Neutrophil (primary cell): ENCODE results near the gene PCGF5.
A peak's percentile ranks its signal among the peaks of the same experiment; 100 is the strongest.

ENCODE experiments used
- H3K27ac ChIP-seq: fragments of 200-600 bp; sonication (generic); 2 replicates; pipeline ENCODE4 v1.5.1; 2016; ENCODE audit warnings: mild to moderate bottlenecking, moderate library complexity
- H3K27me3 ChIP-seq: fragments of 200-600 bp; sonication (generic); 2 replicates; pipeline ENCODE4 v1.6.0; 2016; ENCODE audit warnings: mild to moderate bottlenecking
- H3K36me3 ChIP-seq: fragments of 200-600 bp; sonication (generic); 2 replicates; pipeline ENCODE4 v1.5.1; 2017
- H3K4me1 ChIP-seq, 2 experiments: fragments of 200-600 bp in 1 of 2; sonication (generic) in 1 of 2; 1 replicate in 1 of 2; 2 replicates in 1 of 2; pipeline versions ENCODE4 v1.5.1 to v1.6.1; 2013 to 2016; ENCODE audit warnings: low read depth in 1 of 2, low read length in 1 of 2, mild to moderate bottlenecking in 1 of 2, moderate library complexity in 1 of 2; ENCODE audit not compliant: control insufficient read depth in 1 of 2, insufficient read depth in 1 of 2
- H3K4me3 ChIP-seq, 2 experiments: fragments of 200-600 bp in 1 of 2; sonication (generic) in 1 of 2; 1 replicate in 1 of 2; 2 replicates in 1 of 2; pipeline ENCODE4 v1.5.1; 2013 to 2016; ENCODE audit warnings: low read depth in 1 of 2, low read length in 1 of 2, mild to moderate bottlenecking in 1 of 2, moderate library complexity in 1 of 2
- H3K9me3 ChIP-seq: fragments of 200-600 bp; sonication (generic); 2 replicates; pipeline ENCODE4 v1.5.1; 2016
- TF ChIP-seq, protein P1 (sequence below): fragments of 200-600 bp; sonication (generic); IDR thresholded peaks from 2 replicates; pipeline ENCODE4 v1.5.1; 2016; ENCODE audit warnings: antibody characterized with exemption

The PCGF5 gene

DNA sequence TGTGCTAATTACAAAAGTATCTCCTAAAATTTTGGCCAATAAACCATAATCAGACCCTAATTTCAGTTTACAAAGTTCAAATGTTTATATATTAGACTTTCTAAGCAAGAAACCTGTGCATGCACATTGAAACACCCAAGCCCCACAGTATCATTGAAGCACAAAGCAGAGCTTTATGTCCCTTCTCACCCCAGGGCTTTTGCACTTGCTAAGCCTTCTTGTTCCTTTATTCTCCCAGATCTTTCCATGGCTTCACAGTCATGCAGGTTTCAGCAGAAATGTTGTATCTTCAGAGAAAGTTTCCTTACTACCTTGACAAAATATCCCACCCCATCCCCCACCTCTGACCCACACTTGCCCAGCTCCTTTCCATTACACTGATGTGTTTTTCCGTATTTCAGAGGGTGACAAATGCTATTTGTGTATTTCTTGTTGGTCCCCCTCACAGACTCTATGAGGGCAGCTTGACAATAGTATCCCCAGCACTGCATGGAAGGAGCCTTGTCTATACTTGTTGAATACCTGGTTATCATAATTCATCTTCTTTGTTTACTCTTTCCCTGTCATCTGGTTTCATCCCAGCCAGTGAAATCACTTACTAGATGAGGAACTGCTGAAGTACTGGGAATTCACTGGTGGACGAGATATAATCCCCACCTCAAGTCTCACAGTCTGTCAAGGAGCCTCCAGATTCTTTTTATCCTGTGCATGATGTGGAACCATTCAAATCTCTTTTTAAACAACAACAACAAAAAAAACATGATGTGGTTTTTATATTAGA lies 24.0 kb upstream of the PCGF5 start:
- Histone ChIP-seq H3K27me3 (no peaks in the 10 kb centered on the region), H3K36me3 (no peaks in the 10 kb centered on the region), H3K9me3 (no peaks in the 10 kb centered on the region), H3K4me1 (peaks cover 12 to 19% of the 10 kb centered on the region in 2 experiments), H3K27ac (no peak overlapping the region), H3K4me3 (no peak overlapping the region)
- TF ChIP-seq, protein P1, sequence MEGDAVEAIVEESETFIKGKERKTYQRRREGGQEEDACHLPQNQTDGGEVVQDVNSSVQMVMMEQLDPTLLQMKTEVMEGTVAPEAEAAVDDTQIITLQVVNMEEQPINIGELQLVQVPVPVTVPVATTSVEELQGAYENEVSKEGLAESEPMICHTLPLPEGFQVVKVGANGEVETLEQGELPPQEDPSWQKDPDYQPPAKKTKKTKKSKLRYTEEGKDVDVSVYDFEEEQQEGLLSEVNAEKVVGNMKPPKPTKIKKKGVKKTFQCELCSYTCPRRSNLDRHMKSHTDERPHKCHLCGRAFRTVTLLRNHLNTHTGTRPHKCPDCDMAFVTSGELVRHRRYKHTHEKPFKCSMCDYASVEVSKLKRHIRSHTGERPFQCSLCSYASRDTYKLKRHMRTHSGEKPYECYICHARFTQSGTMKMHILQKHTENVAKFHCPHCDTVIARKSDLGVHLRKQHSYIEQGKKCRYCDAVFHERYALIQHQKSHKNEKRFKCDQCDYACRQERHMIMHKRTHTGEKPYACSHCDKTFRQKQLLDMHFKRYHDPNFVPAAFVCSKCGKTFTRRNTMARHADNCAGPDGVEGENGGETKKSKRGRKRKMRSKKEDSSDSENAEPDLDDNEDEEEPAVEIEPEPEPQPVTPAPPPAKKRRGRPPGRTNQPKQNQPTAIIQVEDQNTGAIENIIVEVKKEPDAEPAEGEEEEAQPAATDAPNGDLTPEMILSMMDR: no peak

DNA sequence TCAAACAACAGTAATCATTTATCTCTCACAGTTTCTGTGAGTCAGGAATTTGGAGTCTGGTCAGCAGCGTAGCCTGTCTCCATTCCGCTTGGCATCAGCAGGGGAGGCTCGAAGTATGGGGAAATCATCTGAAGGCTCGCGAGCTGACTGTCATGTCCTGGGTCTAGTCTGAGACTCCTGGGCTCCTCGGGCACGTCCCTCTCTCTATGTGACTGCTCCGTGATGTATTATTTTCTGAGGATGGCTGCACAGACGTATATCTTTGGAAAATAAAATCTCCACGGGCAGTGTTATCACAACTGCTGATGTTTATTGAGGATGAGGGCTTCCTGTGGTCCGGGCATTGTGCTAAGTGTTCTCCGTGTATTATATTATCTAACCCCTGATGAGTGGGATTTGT lies 23.3 kb upstream of the PCGF5 start:
- no peak overlapping the region for H3K27ac ChIP-seq
- no peaks in the 10 kb centered on the region for H3K9me3 ChIP-seq
- TF ChIP-seq, protein P1: no peak
- peaks cover 12 to 19% of the 10 kb centered on the region in 2 experiments for H3K4me1 ChIP-seq
- no peaks in the 10 kb centered on the region for H3K36me3 ChIP-seq
- no peak overlapping the region for H3K4me3 ChIP-seq
- H3K27me3 ChIP-seq: no peaks in the 10 kb centered on the region

DNA sequence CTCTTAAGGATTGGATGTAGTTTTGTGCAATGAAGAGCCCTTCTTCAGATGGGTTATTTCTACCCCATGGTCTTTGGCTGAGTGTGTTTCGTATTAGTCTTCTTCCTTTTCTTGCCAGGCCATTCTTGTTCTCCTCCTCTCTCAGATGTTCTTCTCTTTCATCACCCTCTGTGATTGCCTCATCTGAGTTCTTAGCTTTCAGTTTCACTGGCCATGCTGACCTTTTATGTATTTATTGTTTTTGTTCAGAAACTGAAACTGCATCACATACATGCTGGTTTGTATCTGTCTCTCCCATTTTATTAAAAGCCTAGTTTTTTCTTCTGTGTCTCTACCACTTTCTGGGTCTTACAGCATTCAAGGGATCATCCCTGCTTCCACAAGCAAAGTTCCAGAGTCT lies 21.7 kb upstream of the PCGF5 start:
- Histone ChIP-seq H3K27me3 (no peaks in the 10 kb centered on the region), H3K27ac (peak overlapping the region; percentile 86), H3K9me3 (no peaks in the 10 kb centered on the region), H3K36me3 (no peaks in the 10 kb centered on the region), H3K4me1 (peaks cover 12 to 19% of the 10 kb centered on the region in 2 experiments), H3K4me3 (peak overlapping the region in 1 of 2 experiments; percentile 33)
- TF ChIP-seq, protein P1: no peak

DNA sequence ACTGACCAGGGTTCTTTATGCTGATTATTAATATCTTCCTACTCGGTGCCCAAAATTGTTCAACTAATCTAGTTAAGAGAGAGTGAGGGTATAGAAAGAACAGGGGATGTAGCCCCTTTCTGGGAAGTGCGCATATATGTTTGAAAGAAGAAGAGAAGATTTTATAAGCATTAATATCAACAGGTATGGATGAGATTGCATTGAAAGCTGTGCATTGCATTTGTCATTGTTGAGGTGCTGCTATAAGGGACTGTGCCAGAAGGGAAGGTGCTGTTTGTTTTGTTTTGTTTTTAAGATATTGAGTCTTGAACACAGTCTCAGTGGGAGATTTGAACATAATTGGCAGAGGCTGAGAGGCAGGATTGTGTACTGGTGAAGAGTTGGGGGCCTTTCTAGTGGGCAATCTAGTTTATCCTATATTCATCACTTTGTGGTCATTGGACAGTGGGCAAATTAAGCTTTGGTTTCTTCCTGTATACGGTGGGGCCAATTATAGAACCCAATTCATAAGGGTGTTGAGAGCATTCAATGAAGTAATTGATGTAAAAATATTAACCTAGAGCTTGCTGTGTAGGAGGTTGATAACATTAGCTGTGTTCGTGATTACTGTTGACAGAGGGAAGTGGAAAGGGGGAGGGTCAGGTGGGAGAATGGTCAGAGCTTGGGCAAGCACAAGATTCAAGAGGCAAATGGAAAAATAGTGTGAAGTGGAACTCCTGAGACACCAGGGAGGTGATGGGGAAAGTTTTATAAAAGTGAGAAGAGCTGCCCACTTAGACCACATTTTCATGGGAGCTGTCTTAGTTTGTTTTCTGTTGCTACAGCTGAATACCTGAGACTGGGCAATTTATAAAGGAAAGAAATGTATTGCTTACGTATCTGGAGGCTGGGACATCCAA lies 19.9 kb upstream of the PCGF5 start:
- TF ChIP-seq, protein P1: no peak
- no peak overlapping the region for H3K4me3 ChIP-seq
- no peaks in the 10 kb centered on the region for H3K36me3 ChIP-seq
- H3K27me3 ChIP-seq: no peaks in the 10 kb centered on the region
- H3K4me1 ChIP-seq: peaks cover 12 to 19% of the 10 kb centered on the region in 2 experiments
- H3K9me3 ChIP-seq: no peaks in the 10 kb centered on the region
- H3K27ac ChIP-seq: peak overlapping the region; percentile 86

DNA sequence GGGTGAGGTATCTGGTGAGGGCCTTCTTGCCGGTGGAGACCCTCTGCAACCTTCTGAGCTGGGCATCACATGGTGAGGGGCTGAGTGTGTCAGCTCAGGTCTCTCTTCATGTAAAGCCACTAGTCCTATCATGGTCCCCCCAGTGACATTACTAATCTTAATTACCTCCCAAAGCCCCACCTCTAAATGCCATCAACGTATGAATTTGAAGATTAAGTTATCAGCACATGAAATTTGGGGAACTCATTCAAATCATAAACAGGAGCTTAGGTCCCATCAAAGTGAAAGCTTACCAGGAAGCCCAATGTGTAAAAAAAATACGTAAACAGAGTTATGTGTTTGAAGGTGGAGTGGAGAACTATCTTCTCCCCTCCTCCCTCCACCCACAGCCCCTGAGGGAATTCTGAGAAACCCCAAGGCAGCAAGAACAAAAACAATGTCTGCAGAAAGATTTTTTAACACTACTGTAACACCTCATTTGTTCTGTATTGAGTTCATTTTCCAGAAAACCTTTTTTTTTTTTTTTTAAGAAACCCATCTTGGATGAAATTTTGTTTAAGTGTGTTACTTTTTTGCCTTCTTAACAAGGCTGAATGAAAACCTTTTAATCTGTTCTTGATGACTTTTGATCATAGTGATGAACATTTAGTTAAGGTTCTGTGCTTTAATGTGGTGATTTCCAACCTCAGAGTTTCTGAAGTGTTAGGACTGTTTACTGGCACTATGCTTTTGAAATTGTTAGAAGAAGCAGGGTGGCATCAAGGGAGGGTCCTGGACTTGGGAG lies 19.1 kb upstream of the PCGF5 start:
- no peak overlapping the region for H3K27ac ChIP-seq
- H3K9me3 ChIP-seq: no peaks in the 10 kb centered on the region
- peaks cover 12 to 19% of the 10 kb centered on the region in 2 experiments for H3K4me1 ChIP-seq
- H3K27me3 ChIP-seq: no peaks in the 10 kb centered on the region
- no peaks in the 10 kb centered on the region for H3K36me3 ChIP-seq
- TF ChIP-seq, protein P1: no peak
- no peak overlapping the region for H3K4me3 ChIP-seq
